DMS153 (cell line): ENCODE data around the gene ARHGAP28.

Experiments used
- DNase-seq: peaks from one replicate; lab custom pipeline; 2025; lab: John Stamatoyannopoulos, UW

Gene ARHGAP28

DNA sequence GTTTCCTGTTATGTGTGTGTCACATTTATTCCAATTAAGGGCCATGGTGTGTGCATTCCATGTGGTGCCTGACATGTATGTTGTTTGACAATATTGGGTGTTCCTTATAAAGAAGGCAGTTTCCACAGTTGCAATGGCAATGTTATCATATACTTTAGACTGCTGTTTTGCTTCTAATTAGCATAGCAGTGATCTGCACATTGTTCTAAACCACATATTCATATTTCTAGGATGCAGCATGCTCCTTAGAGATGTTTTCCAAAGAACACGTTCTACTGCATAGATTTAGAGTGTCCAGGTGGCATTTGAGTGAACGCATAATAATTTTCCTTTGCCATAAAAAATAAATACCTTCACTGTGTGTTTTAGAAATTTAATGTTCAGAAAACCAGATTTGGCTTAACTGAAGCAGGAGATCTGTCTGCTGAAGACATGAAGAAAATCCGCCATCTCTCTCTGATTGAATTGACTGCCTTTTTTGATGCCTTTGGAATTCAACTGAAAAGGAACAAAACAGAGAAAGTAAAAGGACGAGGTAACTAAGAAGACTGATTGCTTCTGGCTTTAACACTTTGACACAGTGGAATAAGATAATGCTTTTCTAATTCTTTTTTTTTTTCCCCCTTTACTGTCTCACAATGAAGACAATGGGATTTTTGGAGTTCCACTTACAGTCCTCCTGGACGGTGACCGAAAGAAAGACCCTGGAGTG is 143.7 kb downstream of the ARHGAP28 start:
- DNase-seq, result no peak

GRCh38 chr18:6874315-6874714 is 144.8 kb downstream of the ARHGAP28 start:
- DNase-seq, result no peak

DNA sequence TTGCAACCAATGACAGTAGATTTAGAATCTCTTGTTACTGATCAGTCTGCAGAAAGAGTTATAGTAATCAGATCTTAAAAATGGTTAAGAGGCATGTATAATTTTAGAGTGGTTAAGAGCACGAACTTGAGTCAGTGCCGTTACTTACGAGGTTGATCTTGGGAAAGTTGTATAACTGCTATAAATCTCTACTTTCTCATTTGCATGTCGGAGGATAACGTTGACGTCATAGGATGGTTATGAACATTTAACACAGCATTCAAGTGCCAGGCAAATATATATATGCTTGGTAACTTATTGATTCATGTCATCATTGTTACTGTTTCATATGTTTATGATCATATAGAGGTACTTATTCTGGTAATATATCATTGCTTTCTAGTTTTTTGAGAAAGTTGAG is 146.2 kb downstream of the ARHGAP28 start:
- DNase-seq, result no peak

DNA sequence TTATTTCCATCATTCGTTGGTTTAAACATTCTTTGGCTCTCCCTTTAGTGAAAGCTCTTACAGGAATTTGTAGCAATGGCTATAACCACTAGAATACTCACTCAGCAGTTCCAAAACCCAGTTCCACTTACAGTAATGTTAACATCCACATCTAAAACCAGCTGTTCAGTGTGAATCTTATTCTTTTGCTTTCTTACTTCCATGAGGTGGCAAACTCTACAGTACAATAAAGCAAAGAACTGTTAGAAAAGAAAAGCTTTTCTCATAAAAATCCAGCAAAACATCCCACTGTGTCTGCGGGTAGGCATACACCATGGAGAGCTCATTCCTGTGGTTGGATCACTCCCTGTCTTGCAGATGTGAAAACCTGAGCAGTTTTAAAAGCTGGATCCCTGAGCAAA is 147.1 kb downstream of the ARHGAP28 start:
- DNase-seq, result no peak

DNA sequence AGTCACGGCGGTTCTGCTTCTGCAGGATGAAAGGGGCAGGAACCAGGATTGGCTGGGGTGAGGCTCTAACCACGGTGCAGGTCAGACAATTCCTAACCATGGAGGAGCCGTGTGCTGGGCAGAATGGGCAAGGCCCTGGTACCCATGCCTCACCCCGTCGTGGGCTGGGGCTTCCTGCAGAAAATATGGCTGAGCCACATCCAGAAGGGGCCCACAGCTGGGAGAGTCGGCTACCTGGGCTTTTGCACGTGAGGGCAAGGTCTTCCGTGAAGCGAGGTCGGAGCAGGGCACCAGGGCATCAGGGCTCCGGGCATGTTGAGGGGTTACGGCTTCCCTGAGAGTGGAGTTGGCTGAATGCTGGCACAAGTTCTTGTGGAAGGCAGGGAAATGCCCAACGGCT is 147.8 kb downstream of the ARHGAP28 start:
- DNase-seq, result no peak

- DNase-seq, result no peak
Observed at GRCh38 chr18:6878556-6879297, 149.2 kb downstream of the ARHGAP28 start.

GRCh38 chr18:6879508-6880195 is 150.1 kb downstream of the ARHGAP28 start:
- no peak for DNase-seq

DNA sequence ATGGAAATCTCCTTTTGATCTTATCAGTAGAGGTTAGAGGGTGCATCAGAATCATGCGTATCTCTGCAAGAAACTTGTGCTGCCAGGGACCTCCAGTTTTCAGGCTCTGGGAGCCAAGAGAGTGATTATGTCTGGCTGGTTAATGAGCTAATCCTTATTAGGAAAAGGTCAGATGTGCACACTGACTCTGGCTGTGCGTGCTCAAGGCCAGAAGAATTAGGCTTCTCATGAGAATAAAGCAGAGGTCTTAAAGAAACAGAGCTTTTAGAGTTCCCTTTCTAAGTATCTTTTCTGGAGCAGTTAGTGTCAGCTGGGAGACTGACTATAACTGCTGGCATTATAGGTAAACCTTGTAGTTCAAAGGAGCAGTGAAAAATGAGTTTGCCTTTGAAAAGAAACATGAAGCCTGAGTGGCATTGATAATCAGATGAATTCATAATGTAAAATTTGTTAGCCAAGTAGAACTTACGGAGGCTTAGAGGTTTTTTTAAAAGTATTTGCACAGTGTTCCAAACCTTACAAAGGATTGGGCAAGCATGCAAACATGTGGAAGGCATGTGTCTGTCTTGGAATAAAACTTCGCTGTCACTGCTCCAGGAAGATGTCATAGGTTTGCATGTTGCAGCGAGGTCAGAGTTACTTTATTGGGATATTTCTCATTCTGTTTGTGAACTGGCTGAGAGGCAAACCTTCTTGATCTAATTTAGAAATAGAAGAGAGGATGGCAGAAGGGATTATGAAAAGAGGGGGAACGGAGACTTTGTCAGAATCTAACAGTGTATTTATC is 151.7 kb downstream of the ARHGAP28 start:
- DNase-seq, result no peak

GRCh38 chr18:6882401-6882800 is 152.9 kb downstream of the ARHGAP28 start:
- no peak for DNase-seq

DNA sequence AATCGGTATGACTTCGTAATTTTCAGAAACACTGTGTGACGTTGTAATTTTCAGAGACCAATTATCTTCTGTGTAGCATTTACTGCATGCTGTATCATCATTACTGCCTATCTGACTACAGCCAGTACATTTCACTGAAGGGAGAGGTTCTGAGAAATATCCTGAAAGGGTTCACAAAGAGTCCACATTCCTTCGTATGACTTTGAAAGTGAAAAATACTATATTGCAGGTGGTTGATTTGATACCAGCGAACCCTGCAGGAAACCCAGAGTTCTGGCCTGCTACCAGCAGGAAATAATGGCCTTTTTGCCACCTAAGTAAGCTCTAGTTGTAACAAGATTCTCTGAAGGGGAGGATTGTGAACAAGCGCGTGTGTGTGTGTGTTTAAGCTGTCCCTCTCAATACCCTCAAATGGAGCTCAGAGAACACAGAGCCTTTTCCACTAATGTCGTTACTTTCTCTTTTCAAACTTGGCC is 155.5 kb downstream of the ARHGAP28 start:
- no peak for DNase-seq

- DNase-seq, result no peak
Observed at GRCh38 chr18:6885992-6886796, 156.7 kb downstream of the ARHGAP28 start.

DNA sequence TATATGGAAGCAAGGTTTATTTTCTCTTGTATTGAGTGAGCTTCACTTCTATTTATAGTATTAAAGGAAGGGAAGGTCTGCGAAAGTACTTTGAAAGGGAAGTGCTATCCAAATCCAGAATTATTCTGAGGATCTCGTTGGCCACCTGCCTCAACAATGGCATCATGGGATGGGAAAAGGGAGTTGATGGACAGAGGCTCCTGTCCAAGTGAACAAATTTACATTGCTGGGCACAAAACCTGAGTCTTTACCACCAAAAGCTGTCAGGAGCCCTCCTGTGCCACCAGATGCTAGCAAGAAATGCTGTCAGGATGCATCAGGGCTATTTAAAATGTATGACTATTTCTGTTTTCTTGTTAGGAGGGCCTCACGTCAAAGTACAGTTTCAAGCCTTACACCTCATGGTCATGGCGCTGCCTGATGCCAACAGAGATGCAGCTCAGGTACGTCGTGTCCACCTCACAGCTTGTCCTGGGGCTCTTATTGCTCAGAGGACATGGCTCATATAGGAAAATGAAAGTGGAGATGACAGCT is 157.3 kb downstream of the ARHGAP28 start:
- no peak for DNase-seq

- no peak for DNase-seq
Observed at GRCh38 chr18:6891788-6892187, 162.3 kb downstream of the ARHGAP28 start.

GRCh38 chr18:6901286-6901926 is 171.9 kb downstream of the ARHGAP28 start:
- DNase-seq, result no peak

DNA sequence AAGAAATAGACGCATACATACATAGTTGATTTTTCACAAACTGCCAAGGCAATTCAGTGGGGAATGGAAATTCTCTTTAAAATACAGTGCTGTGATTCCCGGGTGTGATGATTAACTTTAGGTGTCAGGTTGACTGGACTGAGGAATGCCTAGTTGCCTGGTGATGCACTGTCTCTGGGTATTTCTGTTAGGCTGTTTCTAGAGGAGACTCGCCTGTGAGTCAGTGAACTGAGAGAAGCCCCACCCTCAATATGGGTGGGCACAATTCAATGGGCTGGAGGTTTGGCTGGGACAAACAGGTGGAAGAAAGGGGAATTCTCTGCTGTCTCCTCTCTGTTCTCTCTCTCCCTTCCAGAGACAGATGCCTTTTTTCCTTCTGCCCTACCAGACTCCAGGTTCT is 187.6 kb downstream of the ARHGAP28 start:
- no peak for DNase-seq

DNA sequence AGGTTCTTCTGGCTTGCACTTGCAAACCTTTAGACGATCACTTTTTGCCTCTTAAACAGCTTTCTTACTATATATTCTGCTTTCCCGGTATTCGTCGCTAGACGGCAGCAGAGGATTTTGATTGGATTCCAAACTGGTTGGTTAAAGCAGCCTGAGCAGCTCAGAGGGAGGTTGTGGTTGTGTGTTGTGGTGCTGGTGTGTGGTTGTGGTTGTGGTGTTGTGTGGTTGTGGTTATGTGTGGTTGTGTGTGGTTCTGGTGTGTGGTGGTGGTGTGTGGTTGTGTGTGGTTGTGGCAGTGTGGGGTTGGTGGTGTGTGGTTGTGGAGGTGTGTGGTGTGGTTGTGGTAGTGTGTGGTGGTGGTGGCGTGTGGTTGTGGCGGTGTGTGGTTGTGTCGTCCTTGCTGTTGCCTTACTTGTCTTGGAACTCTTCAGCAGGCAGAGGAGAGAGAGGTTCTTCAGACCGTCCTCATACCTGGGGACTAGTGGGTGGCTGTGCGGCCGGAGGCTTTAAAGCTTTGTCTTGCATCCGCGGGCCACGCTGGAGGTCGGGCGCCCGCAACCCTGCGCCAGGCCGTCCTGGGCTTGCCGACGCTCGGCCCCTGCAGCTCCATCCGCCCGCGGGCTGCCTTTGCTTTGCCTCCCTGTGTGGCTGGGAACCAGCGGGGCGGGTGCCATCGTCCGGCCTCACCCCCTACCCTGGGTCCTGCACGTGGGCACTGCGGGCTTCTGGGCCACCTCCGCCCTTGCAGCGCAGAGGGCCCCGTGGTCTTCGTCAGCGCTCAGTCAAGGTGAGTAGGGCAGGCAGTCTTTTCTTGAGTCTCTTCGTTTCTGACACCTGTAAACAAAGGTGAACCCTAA is 190.8 kb downstream of the ARHGAP28 start:
- no peak for DNase-seq

GRCh38 chr18:6921571-6921970 is 192.1 kb downstream of the ARHGAP28 start:
- DNase-seq, result no peak

DNA sequence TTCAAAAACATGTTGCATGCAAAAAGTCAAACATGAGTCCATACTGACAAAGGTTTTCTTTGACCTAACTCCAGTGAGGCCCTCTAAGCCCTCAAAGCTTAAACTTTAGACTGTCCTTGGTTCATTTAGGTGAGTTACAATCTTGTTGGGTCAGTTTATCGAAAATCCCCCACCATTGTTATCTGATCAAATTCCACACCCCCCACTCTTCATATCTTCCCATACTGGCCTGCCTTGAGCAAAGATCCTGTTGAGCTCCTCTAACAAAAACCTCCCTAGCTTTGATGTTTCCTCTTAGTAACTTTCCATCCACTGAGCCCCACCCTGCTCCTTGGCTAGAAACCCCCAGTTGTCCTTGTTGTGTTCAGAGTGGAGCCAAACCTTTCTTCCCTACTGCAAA is 193.7 kb downstream of the ARHGAP28 start:
- no peak for DNase-seq

DNA sequence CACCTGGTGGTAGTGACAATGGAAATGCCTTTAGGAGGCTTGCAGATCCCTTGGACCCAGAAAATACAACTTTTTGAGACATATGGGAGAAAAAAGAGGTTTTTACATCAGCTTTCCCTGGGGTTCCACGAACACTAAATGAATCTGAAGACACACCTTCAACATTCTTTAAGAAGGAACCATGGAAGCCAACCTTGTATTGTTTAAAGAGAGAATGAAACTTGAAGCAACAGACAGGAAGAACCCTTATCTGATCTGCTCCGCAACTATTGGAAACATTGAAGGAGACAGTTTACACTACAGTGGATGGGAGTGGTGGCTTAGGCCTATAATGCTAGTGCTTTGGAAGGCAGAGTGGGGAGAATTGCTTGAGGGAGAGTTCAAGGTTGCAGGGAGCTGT is 197.6 kb downstream of the ARHGAP28 start:
- DNase-seq, result no peak

DNA sequence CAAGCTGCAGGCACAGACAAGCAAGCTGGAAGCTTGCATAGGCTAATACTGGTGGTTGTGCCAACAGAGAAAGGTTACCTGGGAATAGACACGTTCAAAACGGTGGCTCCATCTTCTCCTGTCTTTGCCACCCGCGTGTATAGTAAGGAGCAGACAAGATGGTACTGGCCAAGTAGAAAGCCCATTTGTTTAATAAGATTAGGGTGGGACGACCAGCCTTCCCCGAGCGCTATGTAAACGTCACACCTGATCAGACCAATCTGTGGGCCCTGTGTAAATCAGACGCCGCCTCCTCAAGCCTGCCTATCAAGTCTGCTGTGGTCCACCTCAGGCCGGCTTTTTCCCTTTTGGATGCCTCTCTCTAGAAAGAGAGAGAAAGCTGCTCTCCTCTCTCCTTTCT is 198.8 kb downstream of the ARHGAP28 start:
- no peak for DNase-seq
